ENCODE measurements around the gene MAP3K10. TPM values are rescaled to one million over a fixed set of nuclear protein-coding genes. Genes with fewer than 3 reads are reported as not detected.
A peak's percentile ranks its signal among the peaks of the same experiment; 100 is the strongest.

The MAP3K10 gene
- total RNA-seq, 1 experiment from 2014 or later, result 255 TPM

DNA sequence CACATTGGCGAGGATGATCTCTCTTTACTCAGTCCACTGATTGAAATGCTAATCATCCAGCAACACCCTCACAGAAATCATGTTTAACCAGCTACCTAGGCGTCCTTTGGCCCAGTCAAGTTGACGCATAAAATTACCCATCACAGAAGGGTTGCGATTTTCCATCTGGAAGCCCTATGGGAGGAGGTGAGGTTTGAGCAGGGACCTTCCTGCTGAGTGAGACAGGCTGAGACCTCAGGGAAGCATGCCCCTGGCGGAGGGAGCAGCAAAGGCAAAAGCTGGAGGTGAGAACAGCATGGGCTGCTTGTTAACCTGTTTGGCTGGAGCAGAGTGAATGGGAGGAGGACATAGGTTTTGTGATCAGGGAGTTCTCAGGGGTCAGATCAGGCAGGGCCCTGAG lies 19.7 kb downstream of the MAP3K10 start:
- no peaks in the 10 kb centered on the region for H3K4me1 ChIP-seq (ENCODE audit: control insufficient read depth, insufficient read depth, low read length)
- intact Hi-C loops (cut with micrococcal nuclease; ENCODE audit: unreplicated experiment) (no loop called here), in situ Hi-C loops (cut with HindIII; ENCODE audit: low pct_unique_long_range_greater_than_20kb, low sequenced_read_pairs) (no loop called here)
- H3K36me3 ChIP-seq (ENCODE audit: control insufficient read depth, insufficient read depth, low read length), result no peaks in the 10 kb centered on the region; the same call in 1 of the 2 replicates
- H3K9me3 ChIP-seq (ENCODE audit: control insufficient read depth, insufficient read depth, low read depth, low read length), result no peaks in the 10 kb centered on the region
- ChIA-PET CTCF (interaction anchor here (0.5 to 1.6 kb wide), 16 partner anchors 10 to 400 kb away, joined by 3 to 13 read pairs (median 5); no protein-coding TSS in a partner anchor), POLR2A (interaction anchor here (0.6 to 1.0 kb wide), 6 partner anchors 20 to 107 kb away, joined by 3 to 6 read pairs (median 4); no protein-coding TSS in a partner anchor)
- ATAC-seq (0 out of 2 replicates have a peak, but pooled peaks have one; percentile 2), DNase-seq (ENCODE audit: low read depth, low spot score) (no peak)
- TF ChIP-seq, protein P1, sequence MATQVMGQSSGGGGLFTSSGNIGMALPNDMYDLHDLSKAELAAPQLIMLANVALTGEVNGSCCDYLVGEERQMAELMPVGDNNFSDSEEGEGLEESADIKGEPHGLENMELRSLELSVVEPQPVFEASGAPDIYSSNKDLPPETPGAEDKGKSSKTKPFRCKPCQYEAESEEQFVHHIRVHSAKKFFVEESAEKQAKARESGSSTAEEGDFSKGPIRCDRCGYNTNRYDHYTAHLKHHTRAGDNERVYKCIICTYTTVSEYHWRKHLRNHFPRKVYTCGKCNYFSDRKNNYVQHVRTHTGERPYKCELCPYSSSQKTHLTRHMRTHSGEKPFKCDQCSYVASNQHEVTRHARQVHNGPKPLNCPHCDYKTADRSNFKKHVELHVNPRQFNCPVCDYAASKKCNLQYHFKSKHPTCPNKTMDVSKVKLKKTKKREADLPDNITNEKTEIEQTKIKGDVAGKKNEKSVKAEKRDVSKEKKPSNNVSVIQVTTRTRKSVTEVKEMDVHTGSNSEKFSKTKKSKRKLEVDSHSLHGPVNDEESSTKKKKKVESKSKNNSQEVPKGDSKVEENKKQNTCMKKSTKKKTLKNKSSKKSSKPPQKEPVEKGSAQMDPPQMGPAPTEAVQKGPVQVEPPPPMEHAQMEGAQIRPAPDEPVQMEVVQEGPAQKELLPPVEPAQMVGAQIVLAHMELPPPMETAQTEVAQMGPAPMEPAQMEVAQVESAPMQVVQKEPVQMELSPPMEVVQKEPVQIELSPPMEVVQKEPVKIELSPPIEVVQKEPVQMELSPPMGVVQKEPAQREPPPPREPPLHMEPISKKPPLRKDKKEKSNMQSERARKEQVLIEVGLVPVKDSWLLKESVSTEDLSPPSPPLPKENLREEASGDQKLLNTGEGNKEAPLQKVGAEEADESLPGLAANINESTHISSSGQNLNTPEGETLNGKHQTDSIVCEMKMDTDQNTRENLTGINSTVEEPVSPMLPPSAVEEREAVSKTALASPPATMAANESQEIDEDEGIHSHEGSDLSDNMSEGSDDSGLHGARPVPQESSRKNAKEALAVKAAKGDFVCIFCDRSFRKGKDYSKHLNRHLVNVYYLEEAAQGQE (IDR thresholded peaks at IDR 0.05; ENCODE audit: insufficient read depth in 1 of 2, low read depth in 2 of 2, low read length in 1 of 2), result no peak
- TF ChIP-seq, protein P2, sequence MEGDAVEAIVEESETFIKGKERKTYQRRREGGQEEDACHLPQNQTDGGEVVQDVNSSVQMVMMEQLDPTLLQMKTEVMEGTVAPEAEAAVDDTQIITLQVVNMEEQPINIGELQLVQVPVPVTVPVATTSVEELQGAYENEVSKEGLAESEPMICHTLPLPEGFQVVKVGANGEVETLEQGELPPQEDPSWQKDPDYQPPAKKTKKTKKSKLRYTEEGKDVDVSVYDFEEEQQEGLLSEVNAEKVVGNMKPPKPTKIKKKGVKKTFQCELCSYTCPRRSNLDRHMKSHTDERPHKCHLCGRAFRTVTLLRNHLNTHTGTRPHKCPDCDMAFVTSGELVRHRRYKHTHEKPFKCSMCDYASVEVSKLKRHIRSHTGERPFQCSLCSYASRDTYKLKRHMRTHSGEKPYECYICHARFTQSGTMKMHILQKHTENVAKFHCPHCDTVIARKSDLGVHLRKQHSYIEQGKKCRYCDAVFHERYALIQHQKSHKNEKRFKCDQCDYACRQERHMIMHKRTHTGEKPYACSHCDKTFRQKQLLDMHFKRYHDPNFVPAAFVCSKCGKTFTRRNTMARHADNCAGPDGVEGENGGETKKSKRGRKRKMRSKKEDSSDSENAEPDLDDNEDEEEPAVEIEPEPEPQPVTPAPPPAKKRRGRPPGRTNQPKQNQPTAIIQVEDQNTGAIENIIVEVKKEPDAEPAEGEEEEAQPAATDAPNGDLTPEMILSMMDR (IDR thresholded peaks at IDR 0.05), result no peak
- TF ChIP-seq POLR2AphosphoS5 (IDR thresholded peaks at IDR 0.05; ENCODE audit: low read depth, low read length) (no peak), SIN3A (IDR thresholded peaks at IDR 0.05; ENCODE audit: borderline replicate concordance, insufficient read depth, low read depth, low read length) (no peak), TCF7L2 (IDR thresholded peaks at IDR 0.05; ENCODE audit: low read depth, low read length) (no peak)
- BruUV-seq (replicated peaks), result TSS peak; percentile 17
- no peak overlapping the region for H3K27ac ChIP-seq (ENCODE audit: low read length)
- no peaks in the 10 kb centered on the region for H3K27me3 ChIP-seq (ENCODE audit: control insufficient read depth, insufficient read depth, low read length)
- H3K4me3 ChIP-seq (ENCODE audit: low read depth in 2 of 2, low read length in 2 of 2), result no peak overlapping the region

DNA sequence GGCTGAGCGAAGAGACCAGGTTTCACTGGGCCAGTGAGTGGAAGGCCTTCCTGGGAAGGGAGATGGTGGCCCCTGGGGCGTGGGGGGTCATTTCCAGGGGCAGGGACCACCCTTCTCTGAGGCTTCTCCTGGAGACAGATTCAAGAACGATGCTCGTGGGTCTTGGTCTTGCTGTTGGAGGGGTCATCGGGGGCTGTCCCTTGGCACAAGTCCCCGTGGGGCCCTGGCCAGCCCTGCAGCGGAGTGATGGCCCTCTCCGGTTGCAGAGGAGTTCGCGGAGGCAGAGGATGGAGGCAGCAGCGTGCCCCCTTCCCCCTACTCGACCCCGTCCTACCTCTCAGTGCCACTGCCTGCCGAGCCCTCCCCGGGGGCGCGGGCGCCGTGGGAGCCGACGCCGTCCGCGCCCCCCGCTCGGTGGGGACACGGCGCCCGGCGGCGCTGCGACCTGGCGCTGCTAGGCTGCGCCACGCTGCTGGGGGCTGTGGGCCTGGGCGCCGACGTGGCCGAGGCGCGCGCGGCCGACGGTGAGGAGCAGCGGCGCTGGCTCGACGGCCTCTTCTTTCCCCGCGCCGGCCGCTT lies 22.1 kb downstream of the MAP3K10 start:
- CTCF ChIA-PET, result no interaction called here
- Histone ChIP-seq H3K4me3 (ENCODE audit: low read depth in 2 of 2, low read length in 2 of 2) (no peak overlapping the region), H3K36me3 (ENCODE audit: control insufficient read depth, insufficient read depth, low read length) (no peaks in the 10 kb centered on the region; the same call in 1 of the 2 replicates), H3K27ac (ENCODE audit: low read length) (no peak overlapping the region), H3K4me1 (ENCODE audit: control insufficient read depth, insufficient read depth, low read length) (peaks cover 8% of the 10 kb centered on the region), H3K9me3 (ENCODE audit: control insufficient read depth, insufficient read depth, low read depth, low read length) (no peaks in the 10 kb centered on the region), H3K27me3 (ENCODE audit: control insufficient read depth, insufficient read depth, low read length) (peaks cover 17% of the 10 kb centered on the region; the same call in 1 of the 2 replicates)
- POLR2A ChIA-PET, result no interaction called here
- no peak for TF ChIP-seq POLR2AphosphoS5 (IDR thresholded peaks at IDR 0.05; ENCODE audit: low read depth, low read length)
- in situ Hi-C loops (cut with HindIII; ENCODE audit: low pct_unique_long_range_greater_than_20kb, low sequenced_read_pairs) (no loop called here), intact Hi-C loops (cut with micrococcal nuclease; ENCODE audit: unreplicated experiment) (no loop called here)
- DNase-seq (ENCODE audit: low read depth, low spot score) (no peak), ATAC-seq (no peak)
- no TSS peak for BruUV-seq (replicated peaks)

DNA sequence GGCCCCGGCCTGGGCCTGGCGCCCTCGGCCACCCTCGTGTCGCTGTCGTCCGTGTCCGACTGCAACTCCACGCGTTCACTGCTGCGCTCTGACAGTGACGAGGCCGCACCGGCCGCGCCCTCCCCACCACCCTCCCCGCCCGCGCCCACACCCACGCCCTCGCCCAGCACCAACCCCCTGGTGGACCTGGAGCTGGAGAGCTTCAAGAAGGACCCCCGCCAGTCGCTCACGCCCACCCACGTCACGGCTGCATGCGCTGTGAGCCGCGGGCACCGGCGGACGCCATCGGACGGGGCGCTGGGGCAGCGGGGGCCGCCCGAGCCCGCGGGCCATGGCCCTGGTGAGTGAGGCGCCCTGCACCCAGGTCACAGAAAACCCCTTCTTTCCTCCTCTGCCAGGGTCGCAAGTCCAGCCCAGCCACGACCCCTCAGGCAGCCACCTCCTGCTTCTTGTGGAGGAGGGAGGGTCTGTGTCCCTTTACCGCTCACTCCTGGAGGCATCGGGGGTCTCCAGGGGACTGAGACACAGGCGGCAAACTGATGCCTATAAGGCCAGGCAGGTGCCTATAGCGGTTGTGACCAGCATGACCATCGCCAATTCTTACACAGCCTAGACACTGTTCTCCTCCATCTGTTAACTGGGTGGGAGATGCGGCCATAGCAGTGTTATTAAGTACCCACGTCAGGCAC lies 22.8 kb downstream of the MAP3K10 start:
- intact Hi-C loops (cut with micrococcal nuclease; ENCODE audit: unreplicated experiment), result no loop called here
- no TSS peak for BruUV-seq (replicated peaks)
- no peak overlapping the region for H3K27ac ChIP-seq (ENCODE audit: low read length)

More for the DNA sequence above, 22.8 kb downstream of the MAP3K10 start:
- Histone ChIP-seq H3K4me3 (ENCODE audit: low read depth in 2 of 2, low read length in 2 of 2) (no peak overlapping the region), H3K36me3 (ENCODE audit: control insufficient read depth, insufficient read depth, low read length) (no peaks in the 10 kb centered on the region; the same call in 1 of the 2 replicates), H3K4me1 (ENCODE audit: control insufficient read depth, insufficient read depth, low read length) (peaks cover 12% of the 10 kb centered on the region), H3K27me3 (ENCODE audit: control insufficient read depth, insufficient read depth, low read length) (peaks cover 21% of the 10 kb centered on the region), H3K9me3 (ENCODE audit: control insufficient read depth, insufficient read depth, low read depth, low read length) (no peaks in the 10 kb centered on the region)
- ChIA-PET POLR2A (no interaction called here), CTCF (interaction anchor here (0.6 to 1.0 kb wide), 6 partner anchors 8 to 1621 kb away, joined by 3 read pairs; no protein-coding TSS in a partner anchor)
- TF ChIP-seq, protein P1 (IDR thresholded peaks at IDR 0.05; ENCODE audit: insufficient read depth in 1 of 2, low read depth in 2 of 2, low read length in 1 of 2), result no peak
- TF ChIP-seq, protein P2 (IDR thresholded peaks at IDR 0.05), result no peak
- TF ChIP-seq SIN3A (IDR thresholded peaks at IDR 0.05; ENCODE audit: borderline replicate concordance, insufficient read depth, low read depth, low read length) (no peak), POLR2AphosphoS5 (IDR thresholded peaks at IDR 0.05; ENCODE audit: low read depth, low read length) (no peak), TCF7L2 (IDR thresholded peaks at IDR 0.05; ENCODE audit: low read depth, low read length) (no peak)
- ATAC-seq, result no peak
- DNase-seq (ENCODE audit: low read depth, low spot score), result no peak
- in situ Hi-C loops (cut with HindIII; ENCODE audit: low pct_unique_long_range_greater_than_20kb, low sequenced_read_pairs), result no loop called here

Measured in Panc1 (cell line).